HEK293 (cell line): ENCODE measurements around the gene ALOX5.

Source experiments
- CTCF ChIP-seq: fragments of 450-650 bp; formaldehyde crosslinking; IDR thresholded peaks from 2 replicates; pipeline ENCODE4 v1.5.1; 2016; ENCODE audit warnings: missing biosample characterization, missing genetic modification characterization
- HOXA7 ChIP-seq: sonication (generic); formaldehyde crosslinking; IDR thresholded peaks from 2 replicates; pipeline ENCODE4 v1.8.1; 2022; ENCODE audit warnings: missing genetic modification reagents, borderline replicate concordance
- KLF16 ChIP-seq: fragments of 450-650 bp; formaldehyde crosslinking; IDR thresholded peaks from 2 replicates; pipeline ENCODE4 v1.5.1; 2017; ENCODE audit warnings: missing biosample characterization, missing genetic modification characterization
- REPIN1 ChIP-seq: fragments of 450-650 bp; formaldehyde crosslinking; IDR thresholded peaks from 2 replicates; pipeline ENCODE4 v1.5.1; 2017; ENCODE audit warnings: missing biosample characterization, missing genetic modification characterization, low read depth
- TCF7L2 ChIP-seq: IDR thresholded peaks from 2 replicates; pipeline ENCODE4 v1.6.1; 2011; ENCODE audit warnings: low read depth, mild to moderate bottlenecking, inconsistent platforms, low read length, moderate library complexity, borderline replicate concordance
- ZBTB1 ChIP-seq: fragments of 450-650 bp; formaldehyde crosslinking; IDR thresholded peaks from 2 replicates; pipeline ENCODE4 v1.5.1; 2016; ENCODE audit warnings: missing biosample characterization, missing genetic modification characterization
- ZBTB44 ChIP-seq: fragments of 450-650 bp; IDR thresholded peaks from 2 replicates; pipeline ENCODE4 v1.5.1; 2018; ENCODE audit warnings: missing biosample characterization, mild to moderate bottlenecking, missing genetic modification characterization
- ZNF10 ChIP-seq: fragments of 450-650 bp; formaldehyde crosslinking; IDR thresholded peaks from 2 replicates; pipeline ENCODE4 v1.5.1; 2017; ENCODE audit warnings: missing biosample characterization, missing genetic modification characterization
- ZNF138 ChIP-seq: fragments of 450-650 bp; formaldehyde crosslinking; IDR thresholded peaks from 2 replicates; pipeline ENCODE4 v1.5.1; 2016; ENCODE audit warnings: missing biosample characterization, missing genetic modification characterization, borderline replicate concordance
- ZNF146 ChIP-seq: fragments of 450-650 bp; formaldehyde crosslinking; IDR thresholded peaks from 2 replicates; pipeline ENCODE4 v1.5.1; 2016; ENCODE audit warnings: missing biosample characterization, missing genetic modification characterization
- ZNF239 ChIP-seq: fragments of 450-650 bp; formaldehyde crosslinking; IDR thresholded peaks from 2 replicates; pipeline ENCODE4 v1.5.1; 2016; ENCODE audit warnings: missing biosample characterization, missing genetic modification characterization
- ZNF274 ChIP-seq, 2 experiments: fragments of 200-500 bp in 1 of 2; fragments of 450-650 bp in 1 of 2; sonication (Bioruptor generic) in 1 of 2; formaldehyde crosslinking in 1 of 2; IDR thresholded peaks; 2 replicates each; pipeline versions ENCODE4 v1.5.1 to v1.6.1; 2014 to 2016; ENCODE audit warnings: borderline replicate concordance in 1 of 2, inconsistent platforms in 1 of 2, low read length in 1 of 2, missing biosample characterization in 1 of 2, missing genetic modification characterization in 1 of 2
- ZNF785 ChIP-seq: fragments of 450-650 bp; formaldehyde crosslinking; IDR thresholded peaks from 2 replicates; pipeline ENCODE4 v1.5.1; 2016; ENCODE audit warnings: missing biosample characterization, missing genetic modification characterization

- TF ChIP-seq CTCF (tag by site-specific recombination) (no peak), TCF7L2 (no peak), ZNF146 (tag by site-specific recombination) (no peak), ZNF239 (tag by site-specific recombination) (no peak), KLF16 (tag by site-specific recombination) (no peak), HOXA7 (CRISPR knock-in tag) (no peak), ZNF785 (tag by site-specific recombination) (no peak), REPIN1 (tag by site-specific recombination) (no peak), ZNF10 (no peak), ZNF138 (tag by site-specific recombination) (no peak), ZNF274 (IDR thresholded peaks at IDR 0.05; ENCODE audit: low read length) (no peak), ZNF274 (tag by site-specific recombination; IDR thresholded peaks at IDR 0.05; ENCODE audit: borderline replicate concordance) (no peak), ZBTB1 (tag by site-specific recombination) (no peak), ZBTB44 (tag by site-specific recombination) (no peak)
Measured at GRCh38 chr10:45411607-45411940, 37.6 kb downstream of the ALOX5 start.
